PC-3 (cell line): ENCODE measurements around the gene CHST3. TPM values are rescaled to one million over a fixed set of nuclear protein-coding genes. Genes with fewer than 3 reads are reported as not detected.

ENCODE experiments used
- ATAC-seq: fragments of 200-7000 bp; cut with Tn5 transposase; 2 replicates; pipeline ENCODE4 v1.9.1; 2020; ENCODE audit warnings: mild to moderate bottlenecking, moderate library complexity
- BruUV-seq: library from RNA; stranded (reverse); fragments of 400-500 nt; replicated peaks from 2 replicates; lab custom pipeline; 2021; lab: Mats Ljungman, UMichigan
- CTCF ChIA-PET: fragments of 300-600 bp; sonication (Branson Sonifier 250); formaldehyde crosslinking; loops from one replicate; lab custom pipeline; 2022; ENCODE audit warnings: antibody characterized with exemption; lab: Charles Lee
- POLR2A ChIA-PET: fragments of 300-600 bp; sonication (Branson Sonifier 250); formaldehyde crosslinking; loops from one replicate; lab custom pipeline; 2022; ENCODE audit warnings: antibody characterized with exemption; ENCODE audit not compliant: unreplicated experiment; lab: Charles Lee
- DNase-seq: peaks from one replicate; pipeline ENCODE4 v3.0.0-alpha.2; 2015
- H2AFZ ChIP-seq: fragments of 300-600 bp; sonication (generic); 2 replicates; pipeline ENCODE4 v1.6.0; 2016; ENCODE audit warnings: antibody characterized with exemption, low read length
- H3F3A ChIP-seq: fragments of 300-600 bp; sonication (generic); one replicate; pipeline ENCODE4 v1.6.0; 2017; ENCODE audit warnings: antibody characterized with exemption, low read length, control low read depth, mild to moderate bottlenecking; ENCODE audit not compliant: unreplicated experiment
- H3K27ac ChIP-seq: fragments of 300-600 bp; sonication (generic); 2 replicates; pipeline ENCODE4 v1.5.1; 2016; ENCODE audit warnings: mild to moderate bottlenecking, low read length
- H3K27me3 ChIP-seq: fragments of 300-600 bp; sonication (generic); 2 replicates; pipeline ENCODE4 v1.6.1; 2016; ENCODE audit warnings: low read length, mixed read lengths
- H3K36me3 ChIP-seq: fragments of 300-600 bp; sonication (generic); 2 replicates; pipeline ENCODE4 v1.6.1; 2016; ENCODE audit warnings: low read depth, mixed run types, low read length, mixed read lengths
- H3K4me1 ChIP-seq: fragments of 300-600 bp; sonication (generic); 2 replicates; pipeline ENCODE4 v1.5.1; 2016; ENCODE audit warnings: low read length; ENCODE audit not compliant: insufficient read depth
- H3K4me2 ChIP-seq: fragments of 300-600 bp; sonication (generic); 2 replicates; pipeline ENCODE4 v1.6.0; 2016; ENCODE audit warnings: low read length
- H3K4me3 ChIP-seq: fragments of 300-600 bp; sonication (generic); 2 replicates; pipeline ENCODE4 v1.5.1; 2016; ENCODE audit warnings: mild to moderate bottlenecking, low read length, mixed read lengths
- H3K79me2 ChIP-seq: fragments of 300-600 bp; sonication (generic); 2 replicates; pipeline ENCODE4 v1.6.1; 2017; ENCODE audit warnings: low read length, mixed read lengths
- H3K9ac ChIP-seq: fragments of 300-600 bp; sonication (generic); 2 replicates; pipeline ENCODE4 v1.6.0; 2016; ENCODE audit warnings: mild to moderate bottlenecking, low read length
- H3K9me2 ChIP-seq: fragments of 300-600 bp; sonication (generic); replicated peaks from 2 replicates; pipeline ENCODE4 v1.6.1; 2016; ENCODE audit warnings: mixed run types, low read length, mixed read lengths
- H3K9me3 ChIP-seq: fragments of 300-600 bp; sonication (generic); 2 replicates; pipeline ENCODE4 v1.6.1; 2016; ENCODE audit warnings: low read length, mixed read lengths
- H4K20me1 ChIP-seq: fragments of 300-600 bp; sonication (generic); 2 replicates; pipeline ENCODE4 v1.6.1; 2016; ENCODE audit warnings: low read length, mixed read lengths
- EZH2 ChIP-seq: fragments of 300-600 bp; sonication (generic); IDR thresholded peaks from one replicate; pipeline ENCODE4 v1.6.1; 2017; ENCODE audit warnings: antibody characterized with exemption, mild to moderate bottlenecking, low read length; ENCODE audit not compliant: unreplicated experiment
- EZH2phosphoT487 ChIP-seq: fragments of 300-600 bp; sonication (generic); IDR thresholded peaks from 2 replicates; pipeline ENCODE4 v1.6.1; 2018; ENCODE audit warnings: mild to moderate bottlenecking, antibody characterized with exemption, low read length, borderline replicate concordance
- intact Hi-C: fragments of 100-400 bp; cut with micrococcal nuclease; formaldehyde crosslinking; loops from 2 replicates; pipeline ENCODE4 v1.9.0; 2023
- total RNA-seq: library from RNA; depleted of rRNA; stranded (reverse); fragments of >200 nt; gene quantifications from 2 replicates; pipeline ENCODE4 v1.2.3, GENCODE V29; 2014
- TF ChIP-seq, protein P1 (sequence below): fragments of 300-600 bp; sonication (generic); conservative IDR thresholded peaks from 2 replicates; pipeline ENCODE4 v1.5.1; 2017; ENCODE audit warnings: antibody characterized with exemption, low read depth, mild to moderate bottlenecking, low read length

Gene CHST3
- total RNA-seq, 1 experiment from 2014 or later: 12.7 TPM

DNA sequence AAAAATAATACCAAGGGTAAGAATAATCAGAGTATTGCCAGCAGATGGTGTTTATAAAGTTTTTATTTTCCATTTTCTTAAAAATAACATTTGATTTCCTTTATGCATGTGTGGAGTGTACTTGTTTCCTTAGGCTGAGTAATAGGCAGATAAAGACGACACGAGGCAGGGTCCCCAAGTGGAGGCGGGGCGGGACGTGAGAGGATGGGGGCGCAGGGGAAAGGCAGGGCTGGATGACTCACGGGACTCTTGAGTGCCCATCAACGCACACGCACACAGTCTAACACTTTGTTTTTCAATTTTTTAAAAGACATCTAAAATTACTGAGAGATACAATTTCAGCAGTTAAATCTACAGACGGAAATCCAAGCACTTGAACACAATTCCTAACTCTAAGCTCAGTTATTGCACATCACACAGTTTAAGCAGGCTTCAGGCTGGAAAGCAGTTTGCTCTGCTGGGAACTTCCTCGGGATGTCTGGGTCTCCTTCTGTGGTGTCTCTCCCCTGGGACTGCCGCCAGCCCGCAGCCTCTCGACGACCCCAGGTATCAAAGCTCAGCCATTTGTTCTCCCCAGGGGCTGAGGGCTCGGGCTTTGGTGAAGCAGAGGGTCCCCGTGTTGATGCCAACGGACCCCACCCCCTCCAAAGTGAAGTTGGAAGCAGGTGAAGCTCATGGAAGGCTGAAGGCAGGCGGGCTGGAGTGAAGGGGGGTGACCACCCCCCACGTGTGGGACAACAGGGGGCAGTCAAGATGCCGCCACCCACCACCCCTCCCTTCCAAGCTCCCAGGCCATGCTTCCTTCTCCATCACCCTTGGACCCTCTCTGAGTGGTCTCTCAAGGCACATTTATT lies 95.0 kb downstream of the CHST3 start:
- Histone ChIP-seq H2AFZ (no peak overlapping the region), H3F3A (no peaks in the 10 kb centered on the region), H3K27me3 (no peaks in the 10 kb centered on the region), H3K4me2 (no peak overlapping the region), H3K27ac (no peak overlapping the region), H3K36me3 (no peaks in the 10 kb centered on the region), H3K79me2 (no peaks in the 10 kb centered on the region), H3K4me1 (peaks cover 8% of the 10 kb centered on the region), H3K9ac (no peak overlapping the region), H3K4me3 (no peak overlapping the region), H4K20me1 (no peaks in the 10 kb centered on the region), H3K9me3 (no peaks in the 10 kb centered on the region), H3K9me2 (no peaks in the 10 kb centered on the region)
- intact Hi-C loops: no loop called here
- DNase-seq (no peak), ATAC-seq (no peak)
- ChIA-PET CTCF (interaction anchor here (1.0 kb wide), 1 partner anchor 11 kb away, joined by 3 read pairs; no protein-coding TSS in a partner anchor), POLR2A (no interaction called here)
- TF ChIP-seq, protein P1, sequence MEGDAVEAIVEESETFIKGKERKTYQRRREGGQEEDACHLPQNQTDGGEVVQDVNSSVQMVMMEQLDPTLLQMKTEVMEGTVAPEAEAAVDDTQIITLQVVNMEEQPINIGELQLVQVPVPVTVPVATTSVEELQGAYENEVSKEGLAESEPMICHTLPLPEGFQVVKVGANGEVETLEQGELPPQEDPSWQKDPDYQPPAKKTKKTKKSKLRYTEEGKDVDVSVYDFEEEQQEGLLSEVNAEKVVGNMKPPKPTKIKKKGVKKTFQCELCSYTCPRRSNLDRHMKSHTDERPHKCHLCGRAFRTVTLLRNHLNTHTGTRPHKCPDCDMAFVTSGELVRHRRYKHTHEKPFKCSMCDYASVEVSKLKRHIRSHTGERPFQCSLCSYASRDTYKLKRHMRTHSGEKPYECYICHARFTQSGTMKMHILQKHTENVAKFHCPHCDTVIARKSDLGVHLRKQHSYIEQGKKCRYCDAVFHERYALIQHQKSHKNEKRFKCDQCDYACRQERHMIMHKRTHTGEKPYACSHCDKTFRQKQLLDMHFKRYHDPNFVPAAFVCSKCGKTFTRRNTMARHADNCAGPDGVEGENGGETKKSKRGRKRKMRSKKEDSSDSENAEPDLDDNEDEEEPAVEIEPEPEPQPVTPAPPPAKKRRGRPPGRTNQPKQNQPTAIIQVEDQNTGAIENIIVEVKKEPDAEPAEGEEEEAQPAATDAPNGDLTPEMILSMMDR: no peak
- TF ChIP-seq EZH2 (no peak), EZH2phosphoT487 (no peak)
- no TSS peak for BruUV-seq

DNA sequence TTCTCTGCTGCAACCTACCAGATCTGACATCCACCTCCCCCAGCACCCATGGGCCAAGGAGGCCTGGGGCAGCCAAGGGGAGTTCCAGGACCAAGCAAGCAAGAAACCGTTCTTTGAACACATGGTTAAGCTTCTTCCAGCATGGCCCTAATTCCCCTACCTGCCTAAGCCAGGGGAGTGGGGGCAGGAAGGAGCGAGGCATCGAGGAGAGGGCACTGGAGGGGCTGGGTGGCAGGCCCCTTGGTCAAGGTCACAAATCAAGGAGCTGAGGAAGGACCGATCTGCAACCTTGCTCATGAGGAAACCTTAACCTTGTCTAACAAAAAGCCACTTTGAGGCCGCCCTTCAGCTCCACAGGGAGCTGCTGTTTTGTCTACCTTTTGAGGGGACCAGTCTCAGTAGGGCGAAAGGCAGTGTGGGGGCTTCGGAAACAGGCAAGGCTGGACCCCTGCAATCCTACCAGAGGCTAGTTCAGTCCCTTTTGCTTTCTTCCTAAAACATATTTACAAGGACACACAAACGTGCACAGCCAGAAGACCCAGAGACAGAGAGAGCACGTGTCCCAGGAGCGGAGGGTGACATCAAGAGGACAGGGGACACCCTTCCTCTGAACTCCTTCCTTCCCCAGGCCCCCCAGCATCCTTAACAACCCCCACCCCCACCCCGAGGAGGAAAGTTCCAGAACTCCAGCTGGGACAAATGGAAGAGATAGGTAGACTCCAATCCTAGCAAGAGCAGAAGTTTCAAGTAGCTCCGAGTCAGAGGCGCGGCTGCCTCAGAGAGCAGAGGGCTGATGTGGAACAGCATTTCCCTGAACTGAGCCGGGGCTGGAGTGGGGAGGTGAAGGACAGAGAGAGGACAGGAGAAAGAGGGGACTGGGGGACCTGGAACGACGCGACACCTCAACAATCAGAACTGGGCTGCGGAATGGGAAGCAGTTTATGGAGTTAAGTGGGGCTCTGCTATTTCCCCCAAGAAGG lies 95.9 kb downstream of the CHST3 start:
- Histone ChIP-seq H3K4me2 (no peak overlapping the region), H4K20me1 (no peaks in the 10 kb centered on the region), H3F3A (no peaks in the 10 kb centered on the region), H3K9me3 (no peaks in the 10 kb centered on the region), H3K79me2 (no peaks in the 10 kb centered on the region), H2AFZ (no peak overlapping the region), H3K27me3 (no peaks in the 10 kb centered on the region), H3K27ac (no peak overlapping the region), H3K4me1 (peaks cover 8% of the 10 kb centered on the region), H3K4me3 (no peak overlapping the region), H3K9me2 (no peaks in the 10 kb centered on the region), H3K36me3 (no peaks in the 10 kb centered on the region), H3K9ac (no peak overlapping the region)
- no TSS peak for BruUV-seq
- intact Hi-C loops: no loop called here
- TF ChIP-seq, protein P1: no peak
- TF ChIP-seq EZH2phosphoT487: no peak
- TF ChIP-seq EZH2: no peak
- CTCF ChIA-PET: interaction anchor here (1.0 kb wide), 1 partner anchor 12 kb away, joined by 3 read pairs; no protein-coding TSS in a partner anchor
- POLR2A ChIA-PET: interaction anchor here (0.7 kb wide), 1 partner anchor 221 kb away, joined by 14 read pairs; no protein-coding TSS in a partner anchor
- DNase-seq (no peak), ATAC-seq (no peak)
